Urothelium cell line (cell line): ENCODE results near the gene LDLRAD4.

Experiments used
- DNase-seq: peaks from one replicate; pipeline ENCODE4 v3.0.0; 2011; ENCODE audit warnings: low spot score, mixed read lengths
- FAIRE-seq: peaks from 2 replicates; lab custom pipeline; 2011; peaks lifted over from hg19 to GRCh38; lab: Jason Lieb, UNC

The LDLRAD4 gene

DNA sequence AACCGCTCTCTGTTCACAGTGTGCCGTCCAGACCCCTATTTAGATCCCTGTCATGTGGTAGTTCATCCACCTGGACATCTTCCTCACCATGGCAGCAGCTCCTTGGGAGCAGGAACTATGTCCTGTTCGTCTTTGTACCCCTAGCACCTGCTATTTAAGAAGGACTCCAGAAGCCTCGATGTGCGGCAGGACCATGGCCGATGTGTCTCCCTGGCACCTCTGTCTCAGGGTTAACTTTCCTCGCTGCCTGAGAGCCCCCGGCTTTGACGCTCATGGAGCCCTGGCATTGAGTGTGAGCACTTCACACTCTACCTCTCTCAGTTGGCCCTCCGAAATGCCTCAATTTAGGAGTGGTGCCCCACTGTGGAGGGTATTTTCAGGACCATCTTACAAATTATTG is 355.8 kb downstream of the LDLRAD4 start:
- peak; percentile 91 for FAIRE-seq
- no peak for DNase-seq

DNA sequence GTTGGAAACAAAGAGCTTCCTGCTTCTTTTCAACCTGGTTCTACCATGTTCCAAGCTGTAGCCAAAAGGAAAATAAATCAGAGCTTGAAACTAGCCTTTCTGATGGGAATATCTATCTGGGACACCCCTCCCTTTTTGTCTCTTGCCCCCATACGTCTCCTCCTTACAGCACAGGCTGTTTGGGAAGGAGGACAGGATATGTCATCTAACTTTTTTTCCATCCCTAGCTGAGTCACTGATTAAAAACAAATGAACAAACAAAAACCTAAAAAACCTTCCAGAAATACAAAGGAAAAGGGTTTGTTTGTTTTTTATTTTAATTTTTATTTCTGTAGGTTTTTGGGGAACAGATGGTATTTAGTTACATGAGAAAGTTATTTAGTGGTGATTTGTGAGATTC is 356.2 kb downstream of the LDLRAD4 start:
- DNase-seq (no peak), FAIRE-seq (no peak)

DNA sequence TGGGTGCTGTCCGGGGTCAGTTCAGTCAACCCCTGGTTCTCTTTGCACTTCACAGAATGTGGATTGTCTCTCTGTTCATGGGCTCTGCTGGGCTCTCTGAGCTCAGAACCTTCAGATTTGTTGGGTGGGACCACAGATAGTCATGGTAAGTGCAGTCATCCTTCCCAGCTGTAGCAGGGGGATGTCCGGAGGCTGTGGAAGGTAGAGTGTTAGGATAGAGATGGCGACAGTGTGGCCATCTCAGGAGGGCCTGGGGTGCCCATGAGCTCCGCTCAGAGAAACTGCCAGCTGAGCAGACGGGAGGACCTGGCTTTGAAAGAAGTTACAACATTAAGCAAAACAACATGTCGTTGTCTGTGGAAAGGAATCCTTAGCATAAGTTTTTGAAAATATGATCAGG is 358.0 kb downstream of the LDLRAD4 start:
- FAIRE-seq (peak; percentile 77), DNase-seq (no peak)

DNA sequence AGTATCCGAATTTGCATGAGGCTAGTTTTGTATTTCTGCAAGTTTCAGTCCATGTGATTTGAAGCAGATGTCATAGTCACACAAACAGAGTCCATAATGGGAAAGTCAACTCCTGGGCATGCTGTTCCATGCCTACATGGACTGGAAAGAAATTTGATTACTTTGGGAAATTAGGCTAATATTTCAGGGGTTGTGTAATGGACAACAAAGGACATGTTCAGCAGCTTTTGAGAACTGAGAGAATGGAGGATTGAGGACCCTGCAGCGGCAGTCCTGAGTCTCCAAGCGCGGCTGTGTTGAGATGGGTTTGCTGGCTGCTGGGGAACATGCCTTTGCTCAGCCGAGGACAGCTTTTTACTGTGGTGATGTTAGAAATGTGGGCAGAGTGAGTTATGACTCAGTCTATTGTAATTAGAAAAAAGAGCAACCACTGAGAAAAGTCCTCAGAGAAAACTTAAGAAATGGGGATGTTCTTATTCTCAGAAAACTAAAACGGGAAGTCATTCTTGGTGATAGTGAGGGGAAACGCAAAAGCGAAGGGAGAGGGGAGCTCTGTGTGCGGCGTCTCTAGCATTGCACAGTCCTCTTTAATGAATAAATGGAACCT is 358.6 kb downstream of the LDLRAD4 start:
- peak; percentile 90 for DNase-seq
- FAIRE-seq: peak; percentile 92

DNA sequence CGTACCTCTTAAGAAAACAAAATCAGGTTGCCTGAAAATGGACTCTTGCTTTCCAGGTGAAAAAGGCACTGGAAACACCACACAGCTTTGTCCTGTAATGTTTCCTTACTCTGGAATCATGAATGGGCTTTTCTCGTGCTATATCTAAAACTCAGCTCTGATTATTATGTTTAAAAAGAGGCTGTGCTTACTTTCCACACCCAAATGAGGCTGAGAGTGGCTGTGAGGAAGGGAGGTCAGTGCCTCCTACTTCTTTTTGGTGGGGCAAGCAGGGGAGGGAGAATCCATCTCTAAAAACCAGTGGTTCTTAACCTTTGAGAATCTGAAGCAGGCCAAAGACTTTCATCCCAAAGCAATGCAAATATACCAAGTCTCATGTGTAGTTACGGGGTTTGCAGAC is 359.2 kb downstream of the LDLRAD4 start:
- DNase-seq: no peak
- no peak for FAIRE-seq

DNA sequence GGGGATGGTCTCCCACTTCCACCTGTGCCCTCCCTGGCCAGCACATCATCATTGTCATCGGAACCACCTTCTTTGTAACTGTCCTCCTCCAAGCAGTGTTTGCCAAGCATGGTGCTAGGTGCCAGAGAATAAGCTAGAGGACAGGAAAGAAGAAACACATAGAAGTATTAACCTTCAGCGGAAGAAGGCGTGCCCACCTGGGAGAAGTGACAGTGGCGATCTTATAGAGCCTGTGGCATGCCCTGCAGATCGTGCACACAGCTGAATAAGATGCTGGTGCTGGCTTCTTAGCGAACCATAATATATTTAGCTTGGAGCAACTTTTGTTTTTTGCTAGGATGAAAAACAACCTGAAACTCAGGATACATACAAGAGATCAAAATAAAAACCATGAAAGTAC is 359.8 kb downstream of the LDLRAD4 start:
- FAIRE-seq (peak; percentile 83), DNase-seq (no peak)

DNA sequence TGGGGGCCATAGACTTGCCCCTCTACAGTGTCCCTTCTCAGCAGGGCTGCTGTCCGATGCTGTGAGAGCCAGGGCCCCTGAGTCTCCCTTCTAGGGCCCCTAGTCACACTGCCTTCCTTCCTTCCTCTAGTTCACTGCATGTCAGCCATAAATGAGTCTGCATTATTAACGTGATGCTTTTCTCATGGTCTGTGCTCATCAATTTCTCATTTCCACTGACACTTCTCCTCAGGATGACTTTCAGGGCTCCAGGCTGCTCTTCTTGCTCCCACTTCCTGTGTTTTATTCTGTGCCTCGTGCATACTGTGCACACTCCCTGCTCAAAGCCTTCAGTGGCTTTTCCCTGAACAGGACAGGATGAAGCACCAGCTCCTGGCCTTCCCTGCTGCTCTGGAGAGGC is 361.3 kb downstream of the LDLRAD4 start:
- peak; percentile 74 for FAIRE-seq
- DNase-seq: no peak

DNA sequence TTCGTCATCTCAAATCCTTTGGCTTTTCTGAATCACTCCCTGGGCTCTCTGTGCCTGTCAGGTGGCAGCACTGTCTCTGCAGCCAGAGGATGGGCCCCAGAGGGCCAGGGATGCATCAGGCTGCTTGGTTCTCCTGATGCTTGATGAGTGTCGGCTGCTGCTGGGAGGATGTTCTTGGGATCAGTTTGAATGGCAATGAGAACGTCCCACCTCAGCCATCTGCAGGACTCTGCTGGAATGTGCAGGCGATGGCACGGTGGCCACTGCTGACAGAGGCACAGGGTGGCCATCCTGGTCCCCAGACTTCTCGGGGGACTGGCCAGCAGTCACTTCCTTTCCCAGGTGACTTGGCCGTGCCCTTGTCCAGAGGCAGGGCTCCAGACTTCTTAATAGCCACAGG is 361.8 kb downstream of the LDLRAD4 start:
- DNase-seq (no peak), FAIRE-seq (peak; percentile 73)

DNA sequence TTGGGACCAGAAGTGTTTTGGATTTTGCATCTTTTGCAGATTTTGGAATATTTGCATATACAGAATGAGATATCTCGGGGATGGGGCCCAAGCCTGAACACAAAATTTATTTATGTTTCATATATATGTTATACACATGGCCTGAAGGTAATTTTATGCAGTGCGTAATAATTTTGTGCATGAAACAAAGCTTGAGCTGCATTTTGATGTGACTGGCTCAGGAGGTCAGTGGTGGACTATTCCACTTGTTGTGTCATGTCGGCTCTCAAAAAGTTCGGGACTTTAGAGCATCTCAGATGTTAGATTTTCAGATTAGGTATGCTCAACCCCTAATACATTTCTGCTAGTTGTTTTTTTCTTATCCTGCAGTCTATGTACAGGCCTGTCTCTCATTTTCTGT is 362.4 kb downstream of the LDLRAD4 start:
- no peak for FAIRE-seq

DNA sequence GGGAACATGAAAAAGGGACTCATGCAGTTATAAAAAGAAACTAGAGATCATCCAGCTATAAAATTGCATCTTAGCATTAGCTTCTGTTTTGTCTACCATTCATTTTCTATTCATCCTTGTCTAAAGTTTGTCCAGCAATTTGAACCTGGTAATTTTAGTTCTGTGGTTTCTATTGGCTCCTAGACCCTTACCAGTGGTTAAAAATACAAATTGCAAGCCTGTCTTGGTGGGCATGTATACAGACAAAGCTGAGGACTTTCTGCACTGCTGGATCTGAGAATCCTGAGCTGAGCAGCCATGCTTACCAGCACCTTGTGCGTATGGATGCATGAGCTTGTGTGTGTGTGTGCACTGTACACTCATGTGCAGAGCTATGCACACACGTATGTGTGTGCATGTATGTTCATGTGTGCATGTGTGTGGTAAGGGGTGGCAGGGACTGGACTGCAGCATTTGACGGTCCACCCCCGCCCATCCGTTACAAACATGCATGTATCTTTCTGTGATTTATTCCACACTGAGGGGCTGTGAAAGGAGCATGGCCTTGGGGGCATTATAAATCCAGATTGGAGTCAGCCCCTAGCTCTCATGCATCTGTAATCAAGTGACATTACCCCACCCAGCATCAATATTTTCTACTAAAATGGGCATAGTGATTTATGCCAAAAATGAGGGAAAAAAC is 363.1 kb downstream of the LDLRAD4 start:
- no peak for FAIRE-seq
- DNase-seq: no peak

More for the DNA sequence above, 362.4 kb downstream of the LDLRAD4 start:
- no peak for DNase-seq

DNA sequence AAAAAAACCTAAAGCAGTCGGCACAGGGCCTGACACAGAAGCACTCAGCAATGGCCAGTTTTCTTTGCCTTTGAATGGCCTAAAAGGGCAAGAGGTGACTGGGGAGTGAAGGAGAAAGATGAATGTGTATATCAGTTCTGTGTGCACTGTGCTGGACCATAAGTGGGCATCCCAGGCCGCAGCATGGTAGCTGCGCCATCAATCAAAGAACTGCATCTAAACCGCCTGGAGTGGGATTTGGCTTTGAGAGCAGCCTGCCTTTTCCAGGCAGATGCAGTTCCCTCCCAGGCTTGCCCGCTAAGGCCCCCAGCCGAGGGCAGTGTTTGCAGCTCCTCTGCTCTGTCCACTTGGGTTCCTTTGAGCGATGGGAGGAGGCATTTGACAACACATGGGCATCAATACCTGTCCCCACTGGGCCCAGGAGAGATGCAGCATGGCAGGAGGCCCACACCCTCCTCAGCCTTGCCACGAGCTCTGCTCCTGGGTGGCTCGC is 363.7 kb downstream of the LDLRAD4 start:
- DNase-seq (no peak), FAIRE-seq (peak; percentile 97)

DNA sequence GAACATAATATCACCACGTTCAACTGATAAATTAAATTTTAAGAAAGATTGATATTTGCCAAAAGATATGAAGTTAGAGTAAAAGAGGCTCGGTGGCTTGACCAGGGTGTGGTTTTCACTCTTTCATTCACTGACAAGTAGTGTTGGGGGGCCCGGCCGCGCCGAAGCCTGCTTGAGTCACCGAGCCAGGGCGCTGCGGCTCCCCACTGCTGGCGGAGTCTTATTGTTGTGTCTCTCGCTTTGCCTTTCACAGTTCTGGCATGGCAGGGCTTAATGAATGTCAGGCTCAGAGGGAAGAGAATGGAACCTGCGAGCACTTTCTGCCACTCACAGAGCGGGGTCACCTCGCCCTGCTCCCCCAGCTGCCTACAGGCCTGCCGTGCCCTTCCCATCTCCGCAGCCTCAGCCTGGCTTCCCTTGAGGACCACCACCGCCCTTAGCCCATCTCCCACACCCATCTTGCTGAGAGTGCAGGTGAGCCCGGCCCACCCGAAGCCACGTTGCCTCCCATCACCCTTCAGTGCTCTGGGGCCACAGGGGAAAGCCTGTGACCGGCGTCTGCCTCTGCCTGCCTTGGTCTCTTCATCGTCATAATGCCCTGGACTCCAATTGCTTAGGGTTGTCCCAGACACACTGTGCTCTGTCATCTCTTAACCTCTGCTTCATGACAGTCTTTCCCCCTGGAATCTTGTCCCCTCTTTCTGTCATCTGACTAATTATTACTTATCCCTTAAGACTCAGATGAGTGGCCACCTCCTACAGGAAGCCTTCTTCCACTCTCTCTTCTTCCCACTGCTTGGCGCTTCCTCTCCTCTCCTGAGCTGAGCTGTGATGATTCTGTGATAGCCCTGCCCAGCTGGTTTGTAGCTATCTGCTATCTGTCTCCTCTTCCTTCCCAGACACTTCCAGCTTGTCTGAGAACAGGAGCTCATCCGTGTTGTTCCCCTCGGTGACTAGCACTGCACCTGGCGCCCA is 365.3 kb downstream of the LDLRAD4 start:
- DNase-seq (no peak), FAIRE-seq (no peak)

DNA sequence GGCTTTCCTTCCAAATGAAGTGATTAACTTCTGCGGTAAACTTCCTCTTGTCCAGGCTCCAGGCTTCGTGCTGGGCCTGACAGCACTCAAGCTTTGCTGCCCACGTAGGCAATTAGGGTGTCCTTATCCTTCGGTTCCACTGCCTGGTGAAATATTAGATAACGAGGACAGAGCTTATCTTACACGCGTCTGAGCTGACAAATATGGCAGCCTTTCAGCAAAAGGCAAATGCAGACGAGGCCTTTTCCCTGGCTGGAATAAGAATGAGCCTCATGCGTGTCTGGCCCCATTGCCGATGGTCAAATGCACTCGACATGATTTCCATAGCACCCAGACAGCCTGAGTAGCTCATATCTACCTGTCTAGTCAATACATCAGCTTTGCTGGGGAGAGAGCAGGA is 366.3 kb downstream of the LDLRAD4 start:
- no peak for DNase-seq
- peak; percentile 98 for FAIRE-seq

DNA sequence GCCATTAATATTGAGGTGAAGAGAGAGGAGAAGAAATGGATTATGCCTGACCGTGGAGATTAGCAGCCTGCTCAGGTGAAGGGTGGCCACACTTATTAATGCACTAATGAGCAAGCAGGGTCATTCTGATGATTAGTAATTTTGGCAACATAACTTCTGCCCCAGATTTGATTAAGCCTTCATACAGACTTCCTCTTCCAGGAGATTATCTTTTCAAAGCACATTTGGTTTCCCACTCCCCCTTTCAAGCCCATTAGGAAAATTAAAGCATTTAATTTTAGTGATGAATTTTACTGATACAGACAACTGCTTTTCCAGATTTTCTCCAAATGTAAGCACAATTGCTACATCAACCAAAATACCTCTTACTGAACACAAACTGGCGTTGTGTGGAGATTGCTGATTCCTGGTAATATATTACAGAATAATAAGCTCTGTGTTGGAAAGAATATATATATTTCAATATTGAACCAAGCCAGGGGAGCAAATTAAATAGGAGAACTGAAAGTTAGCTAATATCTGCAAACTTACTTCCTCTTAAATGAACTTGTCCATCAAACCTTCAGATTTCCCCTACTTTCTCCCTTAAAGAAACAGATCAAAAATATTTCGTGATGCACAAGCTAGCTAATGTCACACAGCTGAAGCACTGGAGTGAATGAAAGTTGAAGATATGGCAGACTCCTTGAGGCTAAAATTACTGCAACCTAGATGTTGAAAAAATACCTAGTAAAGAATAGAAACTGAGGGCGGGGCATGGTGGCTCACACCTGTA is 367.0 kb downstream of the LDLRAD4 start:
- FAIRE-seq (peak; percentile 5), DNase-seq (no peak)

DNA sequence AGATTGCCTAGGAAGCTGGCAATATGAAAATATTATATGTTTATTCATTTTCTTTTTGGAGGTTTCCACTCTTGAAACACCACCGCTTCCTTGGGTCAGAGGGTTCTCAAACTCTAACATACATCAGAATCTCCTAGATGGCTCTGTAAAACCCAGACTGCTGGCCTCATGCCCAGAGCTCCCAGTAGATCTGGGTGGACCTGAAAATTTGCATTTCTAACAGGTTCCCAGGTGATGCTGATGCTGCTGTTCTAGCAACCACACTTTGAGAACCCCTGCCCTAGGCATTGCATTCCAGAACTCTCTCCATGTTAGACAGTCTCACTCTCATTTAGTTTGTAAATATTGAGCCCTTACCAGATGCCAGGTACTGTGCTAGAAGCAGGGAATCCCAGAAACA is 368.4 kb downstream of the LDLRAD4 start:
- FAIRE-seq (peak; percentile 32), DNase-seq (no peak)

DNA sequence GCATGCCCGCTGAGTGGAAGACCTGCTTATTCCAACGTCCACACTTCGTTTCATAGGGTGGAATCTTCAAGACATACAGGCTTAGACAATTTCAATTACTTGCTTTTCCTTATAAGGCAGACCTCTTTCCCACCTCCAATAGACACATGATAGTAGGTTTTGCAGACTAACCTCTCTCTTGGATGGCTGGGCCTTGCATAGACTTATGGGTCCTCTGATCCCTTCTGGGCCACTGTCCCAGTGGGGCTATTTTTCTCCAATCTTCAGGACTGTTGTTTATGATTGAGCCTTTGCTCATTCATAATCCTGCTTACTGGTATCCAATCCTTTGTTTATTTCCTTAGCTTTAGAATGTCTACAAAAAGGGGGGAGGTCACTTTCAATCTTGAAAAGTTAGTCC is 368.9 kb downstream of the LDLRAD4 start:
- DNase-seq (no peak), FAIRE-seq (peak; percentile 81)

DNA sequence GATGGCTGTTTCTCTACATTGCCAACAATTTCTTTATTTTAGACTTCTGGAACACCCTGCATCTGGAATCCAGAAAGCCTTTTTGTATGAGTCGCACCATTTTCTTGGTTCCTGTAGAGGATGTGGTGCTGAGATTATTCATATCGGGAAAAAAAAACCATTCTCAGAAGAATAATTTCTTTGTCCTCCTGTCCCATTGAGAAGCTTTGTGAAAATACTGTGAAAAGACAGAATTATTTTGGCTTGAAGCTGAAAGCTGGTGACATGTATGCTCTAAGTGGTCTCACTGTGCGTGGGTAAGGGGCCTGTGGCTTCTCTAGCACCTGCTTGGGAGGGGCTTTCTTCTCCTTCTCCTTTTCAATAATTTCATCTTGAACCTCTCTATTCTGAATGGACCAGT is 369.4 kb downstream of the LDLRAD4 start:
- no peak for FAIRE-seq
- DNase-seq: no peak

DNA sequence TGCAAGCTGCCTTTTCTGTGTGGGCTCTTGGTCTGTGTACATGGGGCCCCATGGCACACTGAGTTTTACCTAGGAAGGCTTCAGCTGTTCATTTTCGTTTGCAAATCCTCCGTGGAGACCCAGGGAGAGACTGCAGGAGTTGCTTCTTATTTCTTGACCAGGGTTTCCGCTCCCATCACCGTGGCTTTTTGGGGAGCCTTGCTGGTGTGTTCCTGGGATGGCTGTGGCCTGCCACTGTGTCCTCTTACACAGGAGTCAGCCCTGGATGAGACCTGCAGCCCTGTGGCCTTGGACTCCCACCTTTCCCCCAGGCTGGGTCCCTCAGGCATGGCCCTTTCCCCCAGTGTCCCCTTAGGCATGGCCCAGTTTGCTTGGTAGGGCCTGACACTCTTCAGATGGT is 370.8 kb downstream of the LDLRAD4 start:
- DNase-seq: no peak

DNA sequence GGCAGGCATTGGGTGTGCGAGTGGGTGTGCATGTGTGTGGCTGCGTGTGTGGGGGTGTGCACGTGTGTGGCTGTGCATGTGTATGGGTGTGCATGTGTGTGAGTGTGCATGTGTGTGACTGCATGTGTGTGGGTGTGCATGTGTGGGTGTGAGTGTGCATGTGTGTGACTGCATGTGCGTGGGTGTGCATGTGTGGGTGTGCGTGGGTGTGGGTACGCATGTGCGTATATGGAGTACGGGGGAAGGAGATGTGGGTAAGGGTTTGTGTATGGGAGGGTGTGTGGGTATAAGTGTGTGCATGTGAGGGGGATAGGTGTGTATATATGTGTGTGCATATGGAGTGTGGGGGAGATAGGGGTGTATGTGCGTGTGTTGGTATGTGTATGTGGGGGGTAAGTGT is 371.4 kb downstream of the LDLRAD4 start:
- DNase-seq (no peak), FAIRE-seq (peak; percentile 100)

More for the DNA sequence above, 370.8 kb downstream of the LDLRAD4 start:
- no peak for FAIRE-seq

DNA sequence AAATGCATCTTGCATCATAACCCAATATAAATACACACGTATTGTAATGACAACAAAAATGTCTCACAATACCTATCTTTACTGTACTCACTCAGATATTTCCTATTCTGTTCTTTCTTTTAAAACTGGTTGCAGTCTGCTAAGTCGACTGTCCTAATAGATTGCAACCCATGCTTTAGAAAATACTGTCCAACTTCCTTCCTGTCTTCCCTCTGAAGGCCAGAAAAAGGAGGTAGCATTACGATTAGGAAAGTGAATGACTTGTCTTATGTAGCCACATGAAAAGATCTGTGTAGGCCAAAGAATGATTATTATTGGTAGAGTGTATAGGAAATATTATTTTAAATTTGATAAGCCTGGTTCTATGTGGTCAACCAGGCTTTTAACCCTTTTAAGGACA is 373.7 kb downstream of the LDLRAD4 start:
- DNase-seq (no peak), FAIRE-seq (peak; percentile 83)

DNA sequence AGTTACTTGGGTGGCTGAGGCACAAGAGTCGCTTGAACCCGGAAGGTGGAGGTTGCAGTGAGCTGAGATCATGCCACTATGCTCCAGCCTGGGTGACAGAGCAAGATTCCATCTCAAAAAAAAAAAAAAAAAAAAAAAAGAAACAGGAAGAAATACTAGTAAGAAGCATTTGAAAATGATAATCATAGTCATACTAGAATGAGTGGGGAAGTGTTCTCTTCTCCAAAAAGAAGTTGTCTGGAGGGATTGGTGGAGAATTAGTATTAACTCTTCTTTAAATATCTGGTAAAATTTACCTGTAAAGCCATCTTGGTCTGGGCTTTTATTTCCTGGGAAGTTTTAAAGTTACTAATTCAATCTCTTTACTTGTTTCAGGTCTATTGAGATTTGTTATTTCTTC is 376.0 kb downstream of the LDLRAD4 start:
- no peak for FAIRE-seq
- DNase-seq: no peak
